ENCODE measurements around the gene DNAJA3. TPM values are rescaled to one million over a fixed set of nuclear protein-coding genes. Genes with fewer than 3 reads are reported as not detected.

Gene DNAJA3
- total RNA-seq, 1 experiment from 2014 or later, result 93.3 TPM

DNA sequence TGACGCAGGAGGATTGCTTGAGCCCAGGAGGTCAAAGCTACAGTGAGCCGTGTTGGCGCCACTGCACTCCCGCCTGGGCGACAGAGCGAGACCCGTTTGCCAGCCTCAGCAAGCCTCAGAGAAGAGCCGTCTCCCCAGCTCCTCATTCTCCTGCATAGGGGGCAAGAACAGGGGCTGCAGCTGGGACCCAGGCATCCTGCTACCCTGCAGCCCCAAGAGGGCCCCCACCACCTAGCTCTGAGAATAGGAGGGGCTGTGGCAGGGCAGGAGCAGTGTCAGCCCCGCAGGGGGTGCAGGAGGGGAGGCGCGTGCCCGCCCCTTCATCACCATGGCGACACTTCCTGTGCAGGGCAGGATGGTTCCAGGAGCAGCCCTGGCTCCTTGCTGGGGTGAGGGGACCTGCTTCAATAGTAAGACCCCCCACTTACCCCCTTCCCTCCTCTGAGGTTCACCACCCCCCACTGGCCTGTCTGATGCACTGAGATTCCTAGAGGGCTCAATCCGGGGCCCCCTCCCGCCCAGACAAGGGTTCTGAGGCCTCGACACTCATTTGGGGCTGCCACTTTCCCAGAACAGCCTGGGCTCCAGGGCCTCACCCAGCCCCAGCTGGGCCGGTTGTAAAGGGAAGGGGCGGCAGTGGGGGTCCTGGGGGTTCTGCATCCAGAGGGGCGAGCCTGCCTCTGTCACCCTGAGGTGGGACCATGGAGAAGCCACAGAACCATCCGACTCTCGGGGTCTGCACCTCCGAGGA is 33.9 kb upstream of the DNAJA3 start:
- peaks cover 7 to 13% of the 10 kb centered on the region in 2 experiments; a peak in 3 of 4 replicates for H3K4me1 ChIP-seq (ENCODE audit: control insufficient read depth in 1 of 2, insufficient read depth in 2 of 2, low read length in 2 of 2)
- TF ChIP-seq CBX3 (IDR thresholded peaks at IDR 0.05; ENCODE audit: low read depth) (no peak), ZFX (IDR thresholded peaks at IDR 0.05) (no peak), POLR2A (IDR thresholded peaks at IDR 0.05; ENCODE audit: borderline replicate concordance, extremely low read depth, insufficient read depth, insufficient read length) (no peak), SIN3A (IDR thresholded peaks at IDR 0.05; ENCODE audit: low read depth) (no peak), SP1 (IDR thresholded peaks at IDR 0.05; ENCODE audit: low read depth) (no peak), YY1 (IDR thresholded peaks at IDR 0.05; ENCODE audit: extremely low read depth, insufficient replicate concordance, low read depth, low read length) (no peak), SRF (IDR thresholded peaks at IDR 0.05; ENCODE audit: low read depth) (no peak), ZNF274 (IDR thresholded peaks at IDR 0.05; ENCODE audit: low read depth, low read length) (no peak), CEBPB (IDR thresholded peaks at IDR 0.05; ENCODE audit: low read depth) (no peak)
- TF ChIP-seq, protein P1, sequence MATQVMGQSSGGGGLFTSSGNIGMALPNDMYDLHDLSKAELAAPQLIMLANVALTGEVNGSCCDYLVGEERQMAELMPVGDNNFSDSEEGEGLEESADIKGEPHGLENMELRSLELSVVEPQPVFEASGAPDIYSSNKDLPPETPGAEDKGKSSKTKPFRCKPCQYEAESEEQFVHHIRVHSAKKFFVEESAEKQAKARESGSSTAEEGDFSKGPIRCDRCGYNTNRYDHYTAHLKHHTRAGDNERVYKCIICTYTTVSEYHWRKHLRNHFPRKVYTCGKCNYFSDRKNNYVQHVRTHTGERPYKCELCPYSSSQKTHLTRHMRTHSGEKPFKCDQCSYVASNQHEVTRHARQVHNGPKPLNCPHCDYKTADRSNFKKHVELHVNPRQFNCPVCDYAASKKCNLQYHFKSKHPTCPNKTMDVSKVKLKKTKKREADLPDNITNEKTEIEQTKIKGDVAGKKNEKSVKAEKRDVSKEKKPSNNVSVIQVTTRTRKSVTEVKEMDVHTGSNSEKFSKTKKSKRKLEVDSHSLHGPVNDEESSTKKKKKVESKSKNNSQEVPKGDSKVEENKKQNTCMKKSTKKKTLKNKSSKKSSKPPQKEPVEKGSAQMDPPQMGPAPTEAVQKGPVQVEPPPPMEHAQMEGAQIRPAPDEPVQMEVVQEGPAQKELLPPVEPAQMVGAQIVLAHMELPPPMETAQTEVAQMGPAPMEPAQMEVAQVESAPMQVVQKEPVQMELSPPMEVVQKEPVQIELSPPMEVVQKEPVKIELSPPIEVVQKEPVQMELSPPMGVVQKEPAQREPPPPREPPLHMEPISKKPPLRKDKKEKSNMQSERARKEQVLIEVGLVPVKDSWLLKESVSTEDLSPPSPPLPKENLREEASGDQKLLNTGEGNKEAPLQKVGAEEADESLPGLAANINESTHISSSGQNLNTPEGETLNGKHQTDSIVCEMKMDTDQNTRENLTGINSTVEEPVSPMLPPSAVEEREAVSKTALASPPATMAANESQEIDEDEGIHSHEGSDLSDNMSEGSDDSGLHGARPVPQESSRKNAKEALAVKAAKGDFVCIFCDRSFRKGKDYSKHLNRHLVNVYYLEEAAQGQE (IDR thresholded peaks at IDR 0.05; ENCODE audit: low read depth), result no peak
- TF ChIP-seq, protein P2, sequence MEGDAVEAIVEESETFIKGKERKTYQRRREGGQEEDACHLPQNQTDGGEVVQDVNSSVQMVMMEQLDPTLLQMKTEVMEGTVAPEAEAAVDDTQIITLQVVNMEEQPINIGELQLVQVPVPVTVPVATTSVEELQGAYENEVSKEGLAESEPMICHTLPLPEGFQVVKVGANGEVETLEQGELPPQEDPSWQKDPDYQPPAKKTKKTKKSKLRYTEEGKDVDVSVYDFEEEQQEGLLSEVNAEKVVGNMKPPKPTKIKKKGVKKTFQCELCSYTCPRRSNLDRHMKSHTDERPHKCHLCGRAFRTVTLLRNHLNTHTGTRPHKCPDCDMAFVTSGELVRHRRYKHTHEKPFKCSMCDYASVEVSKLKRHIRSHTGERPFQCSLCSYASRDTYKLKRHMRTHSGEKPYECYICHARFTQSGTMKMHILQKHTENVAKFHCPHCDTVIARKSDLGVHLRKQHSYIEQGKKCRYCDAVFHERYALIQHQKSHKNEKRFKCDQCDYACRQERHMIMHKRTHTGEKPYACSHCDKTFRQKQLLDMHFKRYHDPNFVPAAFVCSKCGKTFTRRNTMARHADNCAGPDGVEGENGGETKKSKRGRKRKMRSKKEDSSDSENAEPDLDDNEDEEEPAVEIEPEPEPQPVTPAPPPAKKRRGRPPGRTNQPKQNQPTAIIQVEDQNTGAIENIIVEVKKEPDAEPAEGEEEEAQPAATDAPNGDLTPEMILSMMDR (IDR thresholded peaks at IDR 0.05 in 2 of 3, conservative IDR thresholded peaks at IDR 0.05 in 1 of 3; ENCODE audit: borderline replicate concordance in 1 of 3, insufficient read depth in 1 of 3, low read depth in 2 of 3, low read length in 2 of 3), result no peak
- TF ChIP-seq, protein P3, sequence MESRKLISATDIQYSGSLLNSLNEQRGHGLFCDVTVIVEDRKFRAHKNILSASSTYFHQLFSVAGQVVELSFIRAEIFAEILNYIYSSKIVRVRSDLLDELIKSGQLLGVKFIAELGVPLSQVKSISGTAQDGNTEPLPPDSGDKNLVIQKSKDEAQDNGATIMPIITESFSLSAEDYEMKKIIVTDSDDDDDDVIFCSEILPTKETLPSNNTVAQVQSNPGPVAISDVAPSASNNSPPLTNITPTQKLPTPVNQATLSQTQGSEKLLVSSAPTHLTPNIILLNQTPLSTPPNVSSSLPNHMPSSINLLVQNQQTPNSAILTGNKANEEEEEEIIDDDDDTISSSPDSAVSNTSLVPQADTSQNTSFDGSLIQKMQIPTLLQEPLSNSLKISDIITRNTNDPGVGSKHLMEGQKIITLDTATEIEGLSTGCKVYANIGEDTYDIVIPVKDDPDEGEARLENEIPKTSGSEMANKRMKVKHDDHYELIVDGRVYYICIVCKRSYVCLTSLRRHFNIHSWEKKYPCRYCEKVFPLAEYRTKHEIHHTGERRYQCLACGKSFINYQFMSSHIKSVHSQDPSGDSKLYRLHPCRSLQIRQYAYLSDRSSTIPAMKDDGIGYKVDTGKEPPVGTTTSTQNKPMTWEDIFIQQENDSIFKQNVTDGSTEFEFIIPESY (IDR thresholded peaks at IDR 0.05; ENCODE audit: extremely low read depth, insufficient replicate concordance, low read length), result no peak
- TF ChIP-seq, protein P4, sequence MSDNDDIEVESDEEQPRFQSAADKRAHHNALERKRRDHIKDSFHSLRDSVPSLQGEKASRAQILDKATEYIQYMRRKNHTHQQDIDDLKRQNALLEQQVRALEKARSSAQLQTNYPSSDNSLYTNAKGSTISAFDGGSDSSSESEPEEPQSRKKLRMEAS (IDR thresholded peaks at IDR 0.05), result no peak
- no peak overlapping the region for H3K9ac ChIP-seq (ENCODE audit: low read length)
- H3K9me3 ChIP-seq (ENCODE audit: control insufficient read depth in 1 of 2, insufficient read depth in 1 of 2, low read depth in 1 of 2, low read length in 2 of 2), result no peaks in the 10 kb centered on the region
- intact Hi-C loops (cut with micrococcal nuclease), result no loop called here
- no peaks in the 10 kb centered on the region for H3K79me2 ChIP-seq (ENCODE audit: insufficient read depth, low read length)
- no peak overlapping the region for H3K4me3 ChIP-seq (replicated peaks in 1 of 2; ENCODE audit: low read depth in 1 of 2, low read length in 2 of 2)
- ATAC-seq (no peak), DNase-seq (ENCODE audit: low read depth, low spot score) (no peak)
- H3K27ac ChIP-seq (ENCODE audit: low read depth, low read length), result no peak overlapping the region
- ChIA-PET CTCF (interaction anchor here (1.6 kb wide), 1 partner anchor 10 kb away, joined by 6 read pairs; no protein-coding TSS in a partner anchor), POLR2A (interaction anchor here (0.7 kb wide), 1 partner anchor 18 kb away, joined by 6 read pairs; no protein-coding TSS in a partner anchor), RAD21 (ENCODE audit: low non-redundant PET in 1 of 2, low total read pairs in 2 of 2, uncharacterized antibody in 2 of 2, unreplicated experiment in 2 of 2) (no interaction called here)
- H4K20me1 ChIP-seq (ENCODE audit: insufficient read depth), result no peaks in the 10 kb centered on the region
- H2AFZ ChIP-seq (ENCODE audit: low read depth, low read length, poor library complexity, severe bottlenecking), result no peak overlapping the region
- no peaks in the 10 kb centered on the region for H3K27me3 ChIP-seq (ENCODE audit: insufficient read depth, low read length)
- BruUV-seq (replicated peaks), result no TSS peak
- no peaks in the 10 kb centered on the region for H3K9me2 ChIP-seq (ENCODE audit: insufficient read depth)
- no peak overlapping the region for H3K4me2 ChIP-seq (ENCODE audit: low read length)
- no peaks in the 10 kb centered on the region for H3K36me3 ChIP-seq (ENCODE audit: control insufficient read depth in 1 of 2, insufficient read depth in 2 of 2, low read length in 2 of 2)
